H1 (cell line): ENCODE results near the gene BCAS3. TPM values are rescaled to one million over a fixed set of nuclear protein-coding genes. Genes with fewer than 3 reads are reported as not detected.

Experiments
- BACH1 ChIP-seq: IDR thresholded peaks from 2 replicates; pipeline ENCODE4 v1.6.1; 2012; ENCODE audit warnings: low read length, improper control_type of control experiment
- CBX5 ChIP-seq: fragments of 300-800, 300-1000 bp; sonication (generic); IDR thresholded peaks from 2 replicates; pipeline ENCODE4 v1.7.1; 2016; ENCODE audit warnings: antibody characterized with exemption, low read length, low read depth
- CTBP2 ChIP-seq: IDR thresholded peaks from 2 replicates; pipeline ENCODE4 v1.7.0; 2011; ENCODE audit warnings: borderline replicate concordance, mild to moderate bottlenecking, moderate library complexity, mixed read lengths, low read length; ENCODE audit not compliant: insufficient read depth, insufficient read length
- EGR1 ChIP-seq: IDR thresholded peaks from 2 replicates; pipeline ENCODE4 v1.6.1; 2011; ENCODE audit warnings: low read depth, low read length, borderline replicate concordance
- EZH2 ChIP-seq: fragments of 200-600 bp; sonication (generic); IDR thresholded peaks from 2 replicates; pipeline ENCODE4 v1.7.1; 2012; ENCODE audit warnings: low read depth, mild to moderate bottlenecking, moderate library complexity, low read length, inconsistent platforms; ENCODE audit not compliant: severe bottlenecking
- MAFK ChIP-seq: IDR thresholded peaks from 2 replicates; pipeline ENCODE4 v1.6.1; 2012; ENCODE audit warnings: low read depth, mild to moderate bottlenecking, improper control_type of control experiment, low read length
- TEAD4 ChIP-seq: IDR thresholded peaks from 2 replicates; pipeline ENCODE4 v1.6.1; 2012; ENCODE audit warnings: low read depth, low read length, inconsistent platforms, mixed read lengths
- YY1 ChIP-seq: IDR thresholded peaks from 2 replicates; pipeline ENCODE4 v1.6.1; 2011; ENCODE audit warnings: low read depth, mild to moderate bottlenecking, low read length
- polyA plus RNA-seq, 7 experiments: library from polyadenylated mRNA; depleted of rRNA in 3 of 7; stranded (reverse) in 5 of 7; unstranded in 2 of 7; fragments of >200 nt in 5 of 7; fragments of 200-250 nt in 2 of 7; gene quantifications; 1 replicate in 5 of 7; 2 replicates in 1 of 7; 4 replicates in 1 of 7; pipeline versions ENCODE4 v1.2.1 to v1.2.3, GENCODE V29; 2011 to 2013; ENCODE audit warnings: missing spikeins in 2 of 7, mixed read lengths in 2 of 7
- total RNA-seq: library from RNA; stranded (reverse); fragmentation: NEBNext Ultra II Directional; extraction: Animal tissue kit (Norgen Biotek cat#: 25700); gene quantifications from 2 replicates; pipeline ENCODE4 v1.2.1, GENCODE V29; 2021
- TF ChIP-seq, protein P1 (sequence below): fragments of 300-600 bp; sonication (generic); IDR thresholded peaks from 2 replicates; pipeline ENCODE4 v1.7.1; 2012; ENCODE audit warnings: low read length, moderate library complexity, mild to moderate bottlenecking, inconsistent platforms; ENCODE audit not compliant: insufficient replicate concordance

BCAS3 gene
- total and polyA plus RNA-seq, 2 of the 8 experiments (the other 6 are each of a cell fraction or from before 2014, with no cell fraction given): 9.9 to 13.3 TPM

DNA sequence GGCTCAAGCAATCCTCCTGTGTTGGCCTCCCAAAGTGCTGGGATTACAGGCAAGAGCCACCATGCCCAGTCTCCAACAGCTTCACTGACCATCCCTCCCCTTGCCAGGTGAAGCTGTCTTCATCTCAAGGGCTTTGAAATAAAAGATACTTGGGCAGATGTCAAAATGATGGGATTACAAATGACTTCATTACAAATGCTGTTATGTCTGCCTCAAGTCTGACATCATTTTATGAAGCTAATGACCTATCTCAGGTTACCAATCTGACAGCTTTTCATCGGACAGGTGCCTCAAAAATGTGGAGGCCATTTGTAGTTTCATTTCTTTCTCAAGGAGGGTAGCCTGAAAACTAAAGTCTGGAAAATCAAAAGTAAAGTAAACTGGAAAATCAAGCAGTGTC, 398.3 kb downstream of the BCAS3 start (continued):
- TF ChIP-seq, protein P1, sequence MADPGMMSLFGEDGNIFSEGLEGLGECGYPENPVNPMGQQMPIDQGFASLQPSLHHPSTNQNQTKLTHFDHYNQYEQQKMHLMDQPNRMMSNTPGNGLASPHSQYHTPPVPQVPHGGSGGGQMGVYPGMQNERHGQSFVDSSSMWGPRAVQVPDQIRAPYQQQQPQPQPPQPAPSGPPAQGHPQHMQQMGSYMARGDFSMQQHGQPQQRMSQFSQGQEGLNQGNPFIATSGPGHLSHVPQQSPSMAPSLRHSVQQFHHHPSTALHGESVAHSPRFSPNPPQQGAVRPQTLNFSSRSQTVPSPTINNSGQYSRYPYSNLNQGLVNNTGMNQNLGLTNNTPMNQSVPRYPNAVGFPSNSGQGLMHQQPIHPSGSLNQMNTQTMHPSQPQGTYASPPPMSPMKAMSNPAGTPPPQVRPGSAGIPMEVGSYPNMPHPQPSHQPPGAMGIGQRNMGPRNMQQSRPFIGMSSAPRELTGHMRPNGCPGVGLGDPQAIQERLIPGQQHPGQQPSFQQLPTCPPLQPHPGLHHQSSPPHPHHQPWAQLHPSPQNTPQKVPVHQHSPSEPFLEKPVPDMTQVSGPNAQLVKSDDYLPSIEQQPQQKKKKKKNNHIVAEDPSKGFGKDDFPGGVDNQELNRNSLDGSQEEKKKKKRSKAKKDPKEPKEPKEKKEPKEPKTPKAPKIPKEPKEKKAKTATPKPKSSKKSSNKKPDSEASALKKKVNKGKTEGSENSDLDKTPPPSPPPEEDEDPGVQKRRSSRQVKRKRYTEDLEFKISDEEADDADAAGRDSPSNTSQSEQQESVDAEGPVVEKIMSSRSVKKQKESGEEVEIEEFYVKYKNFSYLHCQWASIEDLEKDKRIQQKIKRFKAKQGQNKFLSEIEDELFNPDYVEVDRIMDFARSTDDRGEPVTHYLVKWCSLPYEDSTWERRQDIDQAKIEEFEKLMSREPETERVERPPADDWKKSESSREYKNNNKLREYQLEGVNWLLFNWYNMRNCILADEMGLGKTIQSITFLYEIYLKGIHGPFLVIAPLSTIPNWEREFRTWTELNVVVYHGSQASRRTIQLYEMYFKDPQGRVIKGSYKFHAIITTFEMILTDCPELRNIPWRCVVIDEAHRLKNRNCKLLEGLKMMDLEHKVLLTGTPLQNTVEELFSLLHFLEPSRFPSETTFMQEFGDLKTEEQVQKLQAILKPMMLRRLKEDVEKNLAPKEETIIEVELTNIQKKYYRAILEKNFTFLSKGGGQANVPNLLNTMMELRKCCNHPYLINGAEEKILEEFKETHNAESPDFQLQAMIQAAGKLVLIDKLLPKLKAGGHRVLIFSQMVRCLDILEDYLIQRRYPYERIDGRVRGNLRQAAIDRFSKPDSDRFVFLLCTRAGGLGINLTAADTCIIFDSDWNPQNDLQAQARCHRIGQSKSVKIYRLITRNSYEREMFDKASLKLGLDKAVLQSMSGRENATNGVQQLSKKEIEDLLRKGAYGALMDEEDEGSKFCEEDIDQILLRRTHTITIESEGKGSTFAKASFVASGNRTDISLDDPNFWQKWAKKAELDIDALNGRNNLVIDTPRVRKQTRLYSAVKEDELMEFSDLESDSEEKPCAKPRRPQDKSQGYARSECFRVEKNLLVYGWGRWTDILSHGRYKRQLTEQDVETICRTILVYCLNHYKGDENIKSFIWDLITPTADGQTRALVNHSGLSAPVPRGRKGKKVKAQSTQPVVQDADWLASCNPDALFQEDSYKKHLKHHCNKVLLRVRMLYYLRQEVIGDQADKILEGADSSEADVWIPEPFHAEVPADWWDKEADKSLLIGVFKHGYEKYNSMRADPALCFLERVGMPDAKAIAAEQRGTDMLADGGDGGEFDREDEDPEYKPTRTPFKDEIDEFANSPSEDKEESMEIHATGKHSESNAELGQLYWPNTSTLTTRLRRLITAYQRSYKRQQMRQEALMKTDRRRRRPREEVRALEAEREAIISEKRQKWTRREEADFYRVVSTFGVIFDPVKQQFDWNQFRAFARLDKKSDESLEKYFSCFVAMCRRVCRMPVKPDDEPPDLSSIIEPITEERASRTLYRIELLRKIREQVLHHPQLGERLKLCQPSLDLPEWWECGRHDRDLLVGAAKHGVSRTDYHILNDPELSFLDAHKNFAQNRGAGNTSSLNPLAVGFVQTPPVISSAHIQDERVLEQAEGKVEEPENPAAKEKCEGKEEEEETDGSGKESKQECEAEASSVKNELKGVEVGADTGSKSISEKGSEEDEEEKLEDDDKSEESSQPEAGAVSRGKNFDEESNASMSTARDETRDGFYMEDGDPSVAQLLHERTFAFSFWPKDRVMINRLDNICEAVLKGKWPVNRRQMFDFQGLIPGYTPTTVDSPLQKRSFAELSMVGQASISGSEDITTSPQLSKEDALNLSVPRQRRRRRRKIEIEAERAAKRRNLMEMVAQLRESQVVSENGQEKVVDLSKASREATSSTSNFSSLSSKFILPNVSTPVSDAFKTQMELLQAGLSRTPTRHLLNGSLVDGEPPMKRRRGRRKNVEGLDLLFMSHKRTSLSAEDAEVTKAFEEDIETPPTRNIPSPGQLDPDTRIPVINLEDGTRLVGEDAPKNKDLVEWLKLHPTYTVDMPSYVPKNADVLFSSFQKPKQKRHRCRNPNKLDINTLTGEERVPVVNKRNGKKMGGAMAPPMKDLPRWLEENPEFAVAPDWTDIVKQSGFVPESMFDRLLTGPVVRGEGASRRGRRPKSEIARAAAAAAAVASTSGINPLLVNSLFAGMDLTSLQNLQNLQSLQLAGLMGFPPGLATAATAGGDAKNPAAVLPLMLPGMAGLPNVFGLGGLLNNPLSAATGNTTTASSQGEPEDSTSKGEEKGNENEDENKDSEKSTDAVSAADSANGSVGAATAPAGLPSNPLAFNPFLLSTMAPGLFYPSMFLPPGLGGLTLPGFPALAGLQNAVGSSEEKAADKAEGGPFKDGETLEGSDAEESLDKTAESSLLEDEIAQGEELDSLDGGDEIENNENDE: no peak
- no peak for TF ChIP-seq BACH1
- TF ChIP-seq CTBP2: no peak
- no peak for TF ChIP-seq CBX5
- TF ChIP-seq EGR1: no peak
- no peak for TF ChIP-seq TEAD4
- TF ChIP-seq EZH2: no peak
- no peak for TF ChIP-seq MAFK
- TF ChIP-seq YY1: no peak
